NCI-H128 (cell line): ENCODE results near the gene FNBP1.
"Not testable (repeated sequence)": the region's sequence is repeated elsewhere in the genome, so short reads cannot be mapped to it uniquely, and the experiment has no call there.

Experiments used
- DNase-seq: peaks from one replicate; lab custom pipeline; 2025; ENCODE audit not compliant: unreplicated experiment; lab: John Stamatoyannopoulos, UW

FNBP1 gene

DNA sequence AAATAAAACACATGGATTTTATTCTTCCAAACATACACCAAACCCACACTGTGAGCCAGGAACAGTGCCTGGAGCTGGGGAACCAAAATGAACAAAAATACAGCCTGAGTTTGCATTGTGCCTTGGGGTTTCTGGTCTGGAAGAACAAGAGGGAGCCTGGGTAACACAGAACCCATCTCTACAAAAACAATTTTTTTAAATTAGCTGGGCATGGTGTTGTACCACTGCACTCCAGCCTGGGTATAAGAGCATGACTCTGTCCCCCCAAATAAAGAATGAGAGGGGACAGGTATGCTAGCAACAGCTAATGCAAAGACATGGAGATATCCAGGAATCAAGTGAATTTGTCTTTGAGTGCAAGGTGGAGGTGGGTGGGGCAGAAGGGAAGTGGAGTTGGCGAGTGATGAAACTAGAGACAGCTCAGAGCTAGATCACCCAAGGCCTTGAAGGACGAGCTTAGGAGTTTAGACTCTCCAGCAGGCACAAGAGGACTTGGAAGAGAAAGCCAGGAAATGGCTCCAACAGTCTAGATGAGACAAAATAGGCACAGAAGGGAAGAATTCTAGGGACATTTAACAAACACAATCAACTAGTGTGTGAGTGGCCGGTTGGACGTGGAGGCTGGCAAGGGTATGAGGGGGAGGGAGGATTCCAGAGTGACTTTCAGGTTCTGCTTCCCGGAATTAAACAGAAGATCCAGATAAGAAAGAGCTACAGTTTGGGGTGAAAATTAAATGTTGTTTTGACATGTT, 47.4 kb downstream of the FNBP1 start:
- no peak for DNase-seq

DNA sequence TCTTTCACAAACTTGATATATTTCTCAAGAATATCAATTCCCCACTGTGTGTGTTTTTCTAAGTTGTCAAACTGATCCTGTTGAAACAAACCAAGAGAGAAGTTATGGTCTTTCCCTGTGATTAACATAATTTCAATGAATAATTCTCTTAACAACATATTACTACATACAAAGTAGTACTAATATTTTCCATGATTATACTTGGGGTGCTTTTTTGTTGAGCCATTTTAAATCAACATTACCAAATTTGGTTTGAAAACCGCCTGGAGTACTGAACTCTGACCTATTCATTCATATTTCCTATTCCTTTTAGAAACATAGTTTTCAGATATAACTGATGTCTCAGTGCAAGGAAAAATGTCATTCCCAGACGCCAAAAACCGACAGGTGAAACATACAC, 48.1 kb downstream of the FNBP1 start:
- DNase-seq, result no peak

DNA sequence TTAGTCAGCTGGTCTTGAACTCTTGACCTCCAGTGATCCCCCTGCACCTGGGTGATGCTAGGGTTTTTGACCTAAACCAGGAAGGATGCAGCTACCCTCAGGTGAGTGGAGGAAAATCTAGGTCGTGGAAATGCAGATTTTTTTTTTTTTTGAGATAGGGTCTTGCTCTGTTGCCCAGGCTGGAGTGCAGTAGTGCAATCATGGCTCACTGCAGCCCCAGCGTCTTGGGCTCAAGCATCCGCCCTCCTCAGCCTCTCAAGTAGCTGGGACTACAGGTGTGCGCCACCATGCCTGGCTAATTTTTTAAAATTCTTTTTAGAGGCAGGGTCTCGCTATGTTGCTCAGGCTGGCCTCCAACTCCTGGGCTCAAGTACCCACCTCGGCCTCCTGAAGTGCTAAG, 51.9 kb downstream of the FNBP1 start:
- DNase-seq, result not testable (repeated sequence)

DNA sequence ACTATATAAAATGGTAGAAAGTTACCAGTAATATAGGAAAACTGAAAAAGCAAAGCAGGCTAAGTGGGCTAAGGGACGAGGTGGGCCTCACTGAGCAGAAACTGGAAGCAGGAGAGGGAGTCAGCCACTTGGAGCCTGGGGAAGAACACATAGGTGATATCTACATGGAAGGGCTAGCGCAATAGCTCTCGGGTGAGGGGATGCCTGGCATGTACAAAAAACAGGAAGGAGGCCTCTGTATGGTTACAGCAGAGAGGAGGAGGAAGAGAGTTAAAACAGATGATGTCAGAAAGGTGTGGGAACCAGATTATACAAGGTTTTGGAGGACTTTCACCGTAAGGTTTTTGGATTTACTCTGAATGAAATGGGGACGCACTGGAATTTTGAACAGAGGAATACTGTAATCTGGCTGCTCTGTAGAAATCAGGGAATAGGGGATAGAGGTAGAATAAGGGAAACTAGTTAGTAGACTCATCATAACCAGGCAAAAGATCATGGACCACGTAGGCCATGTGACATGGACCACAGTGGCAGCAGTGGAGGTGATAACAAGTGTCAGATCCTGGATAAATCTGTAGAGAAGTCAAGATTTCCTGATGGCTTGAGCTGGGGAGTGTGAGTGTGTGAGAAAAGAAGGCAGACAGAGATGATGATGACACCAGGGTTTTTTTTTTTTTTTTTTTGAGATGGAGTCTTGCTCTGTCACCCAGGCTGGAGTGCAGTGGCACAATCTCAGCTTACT, 52.5 kb downstream of the FNBP1 start:
- no peak for DNase-seq

DNA sequence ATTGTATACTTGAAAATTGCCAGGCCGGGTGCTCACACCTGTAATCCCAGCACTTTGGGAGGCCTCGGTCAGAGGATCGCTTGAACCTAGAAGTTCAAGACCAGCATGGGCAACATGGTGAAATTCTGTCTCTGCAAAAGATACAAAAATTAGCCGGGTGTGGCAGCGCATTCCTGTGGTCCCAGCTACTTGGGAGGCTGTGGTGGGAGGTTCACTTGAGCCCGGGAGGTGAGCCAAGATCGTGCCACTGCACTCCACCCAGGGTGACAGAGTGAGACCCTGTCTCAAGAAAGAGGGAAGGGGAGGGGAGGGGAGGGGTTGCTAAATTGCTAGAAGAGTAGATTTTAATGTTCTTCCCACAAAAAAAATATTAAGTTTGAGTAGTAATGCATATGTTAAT, 53.2 kb downstream of the FNBP1 start:
- DNase-seq, result no peak

DNA sequence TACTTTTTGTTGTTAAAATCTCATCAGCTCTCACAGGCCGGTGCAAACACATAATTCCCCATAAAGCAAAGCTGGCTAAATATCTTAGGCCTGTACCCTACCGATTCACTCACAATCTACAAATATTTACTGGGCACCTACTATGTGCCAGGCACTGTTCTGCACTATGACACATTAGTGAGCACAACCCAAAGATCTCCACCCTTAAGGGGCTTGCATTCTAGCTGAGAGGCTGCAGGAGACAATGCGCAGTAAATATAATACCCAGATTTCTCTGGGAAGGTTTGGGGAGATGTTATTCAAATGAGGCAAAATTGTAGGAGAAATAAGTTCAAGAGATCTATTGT, 53.7 kb downstream of the FNBP1 start:
- no peak for DNase-seq

GRCh38 chr9:129988607-129989361, 54.2 kb downstream of the FNBP1 start:
- no peak for DNase-seq

DNA sequence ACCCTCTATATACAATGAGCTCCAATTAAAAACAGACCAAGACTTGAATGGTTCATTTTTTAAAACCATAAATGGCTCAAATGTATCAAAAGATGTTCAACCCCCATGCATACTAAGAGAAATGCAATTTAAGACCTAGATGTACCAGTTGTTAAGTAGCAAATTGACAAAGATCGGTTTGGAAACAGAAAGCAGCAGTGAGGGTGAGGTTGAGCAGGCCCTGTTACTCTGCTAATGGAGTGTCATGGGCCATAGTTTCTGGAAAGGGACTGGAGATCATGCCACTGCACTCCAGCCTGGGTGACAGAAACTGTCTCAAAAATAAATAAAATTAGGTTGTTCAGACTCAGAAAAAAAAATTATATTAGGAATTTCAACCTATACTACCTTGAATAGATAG, 55.0 kb downstream of the FNBP1 start:
- no peak for DNase-seq

- DNase-seq, result no peak
Observed at GRCh38 chr9:129987047-129987446, 55.9 kb downstream of the FNBP1 start.

DNA sequence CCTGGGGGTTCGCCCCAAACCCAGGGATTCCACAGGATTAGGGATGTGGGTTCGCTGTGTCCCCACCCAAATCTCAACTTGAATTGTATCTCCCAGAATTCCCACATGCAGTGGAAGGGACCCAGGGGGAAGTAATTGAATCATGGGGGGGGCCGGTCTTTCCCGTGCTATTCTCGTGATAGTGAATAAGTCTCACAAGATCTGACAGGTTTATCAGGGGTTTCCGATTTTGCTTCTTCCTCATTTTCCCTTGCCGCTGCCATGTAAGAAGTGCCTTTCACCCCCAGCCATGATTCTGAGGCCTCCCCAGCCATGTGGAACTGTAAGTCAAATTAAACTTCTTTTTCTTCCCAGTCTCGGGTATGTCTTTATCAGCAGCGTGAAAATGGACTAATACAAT, 58.4 kb downstream of the FNBP1 start:
- DNase-seq, result not testable (repeated sequence)

- no peak for DNase-seq
Observed at GRCh38 chr9:129983891-129984290, 59.1 kb downstream of the FNBP1 start.

DNA sequence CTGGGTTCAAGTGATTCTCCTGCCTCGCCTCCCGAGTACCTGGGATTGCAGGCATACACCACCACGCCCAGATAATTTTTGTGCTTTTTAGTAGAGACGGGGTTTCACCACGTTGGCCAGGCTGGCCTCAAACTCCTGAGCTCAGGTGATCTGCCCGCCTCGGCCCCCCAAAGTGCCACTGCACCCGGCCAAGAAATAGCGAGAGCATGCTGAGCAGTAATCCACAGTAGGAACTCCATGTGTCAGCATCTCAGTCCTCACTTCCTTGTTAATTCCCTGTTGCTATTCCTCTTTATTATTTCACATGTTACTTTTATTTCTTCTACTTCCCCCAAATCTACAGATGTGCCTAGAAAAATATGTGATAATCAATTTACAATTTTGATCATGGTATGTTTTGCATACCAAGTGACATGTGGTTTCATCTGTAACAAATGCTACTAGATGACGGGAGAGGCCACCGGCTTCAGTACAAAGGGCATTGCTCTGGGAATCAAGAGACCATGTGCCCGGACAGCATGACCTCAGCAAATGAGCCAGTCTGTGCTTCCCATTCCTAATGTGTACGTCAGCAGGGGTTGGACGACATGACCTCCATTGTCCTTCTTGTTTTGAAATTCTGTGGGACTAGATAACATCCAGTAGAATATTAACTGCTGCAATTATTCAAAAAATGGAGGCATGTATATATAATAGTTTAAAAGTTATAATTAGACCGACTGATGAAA, 61.6 kb downstream of the FNBP1 start:
- DNase-seq, result no peak

- not testable (repeated sequence) for DNase-seq
Observed at GRCh38 chr9:129980224-129980623, 62.8 kb downstream of the FNBP1 start.

DNA sequence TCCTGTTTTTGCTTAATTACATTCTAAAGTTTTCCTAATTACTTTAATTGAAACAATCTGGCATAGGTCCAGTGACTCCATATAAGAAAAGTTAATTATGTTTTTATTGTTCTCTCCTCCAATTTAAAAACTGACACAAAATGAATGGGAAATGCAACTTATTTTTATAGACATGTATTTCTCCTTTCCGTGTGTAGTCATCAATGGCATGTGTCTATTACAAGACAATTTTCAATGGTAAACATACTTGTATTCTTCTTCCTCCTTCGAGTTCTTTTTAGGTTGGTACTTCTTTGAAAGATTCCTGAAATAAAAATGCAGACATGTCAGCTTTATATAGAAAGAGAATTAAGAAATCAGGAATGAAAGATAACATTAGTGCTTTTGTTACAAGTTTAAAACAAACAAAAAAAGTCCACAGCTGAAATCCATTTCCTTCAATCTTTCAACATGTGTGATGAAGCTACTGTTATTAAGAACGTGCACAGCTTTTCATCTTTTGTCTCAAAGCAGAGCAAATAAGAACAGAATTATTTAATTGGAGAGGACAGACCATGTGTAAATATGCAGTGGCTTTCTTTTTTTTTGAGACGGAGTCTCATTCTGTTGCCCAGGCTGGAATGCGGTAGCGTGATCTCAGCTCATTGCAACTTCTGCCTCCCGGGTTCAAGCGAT, 63.8 kb downstream of the FNBP1 start:
- DNase-seq, result no peak

GRCh38 chr9:129972816-129973215, 70.2 kb downstream of the FNBP1 start:
- DNase-seq, result no peak

GRCh38 chr9:129968690-129969485, 74.1 kb downstream of the FNBP1 start:
- no peak for DNase-seq

GRCh38 chr9:129964901-129965734, 77.9 kb downstream of the FNBP1 start:
- DNase-seq, result no peak

GRCh38 chr9:129962889-129963703, 79.9 kb downstream of the FNBP1 start:
- DNase-seq, result no peak
